GM23248 (cell line): ENCODE results near the gene SPAG7. TPM values are rescaled to one million over a fixed set of nuclear protein-coding genes. Genes with fewer than 3 reads are reported as not detected.
"Not testable (repeated sequence)": the region's sequence is repeated elsewhere in the genome, so short reads cannot be mapped to it uniquely, and the experiment has no call there.

Experiments used
- DNase-seq: peaks from one replicate; pipeline ENCODE4 v3.0.0-alpha.2; 2015
- H2AFZ ChIP-seq: fragments of 200-600 bp; sonication (generic); 2 replicates; pipeline ENCODE4 v1.6.1; 2016; ENCODE audit warnings: antibody characterized with exemption
- H3F3A ChIP-seq: fragments of 200-600 bp; sonication (generic); 2 replicates; pipeline ENCODE4 v1.6.1; 2016; ENCODE audit warnings: mild to moderate bottlenecking, antibody characterized with exemption, mixed run types; ENCODE audit not compliant: insufficient read depth
- H3K27ac ChIP-seq: fragments of 200-600 bp; sonication (generic); 2 replicates; pipeline ENCODE4 v1.5.1; 2016; ENCODE audit warnings: mild to moderate bottlenecking
- H3K27me3 ChIP-seq: fragments of 200-600 bp; sonication (generic); replicated peaks from 2 replicates; pipeline ENCODE4 v1.6.1; 2016; ENCODE audit warnings: mild to moderate bottlenecking; ENCODE audit not compliant: insufficient read depth
- H3K36me3 ChIP-seq: fragments of 200-600 bp; sonication (generic); 2 replicates; pipeline ENCODE4 v1.6.1; 2016; ENCODE audit warnings: low read depth, mild to moderate bottlenecking
- H3K4me1 ChIP-seq: fragments of 200-600 bp; sonication (generic); 2 replicates; pipeline ENCODE4 v1.6.1; 2016; ENCODE audit warnings: mild to moderate bottlenecking; ENCODE audit not compliant: insufficient read depth
- H3K4me2 ChIP-seq: fragments of 200-600 bp; sonication (generic); one replicate; pipeline ENCODE4 v1.6.1; 2016; ENCODE audit warnings: mild to moderate bottlenecking; ENCODE audit not compliant: unreplicated experiment
- H3K4me3 ChIP-seq: fragments of 200-600 bp; sonication (generic); 2 replicates; pipeline ENCODE4 v1.5.1; 2016; ENCODE audit warnings: mild to moderate bottlenecking
- H3K79me2 ChIP-seq: fragments of 200-600 bp; sonication (generic); 2 replicates; pipeline ENCODE4 v1.6.1; 2016; ENCODE audit warnings: mild to moderate bottlenecking; ENCODE audit not compliant: insufficient read depth
- H3K9ac ChIP-seq: fragments of 200-600 bp; sonication (generic); 2 replicates; pipeline ENCODE4 v1.6.1; 2016; ENCODE audit warnings: mild to moderate bottlenecking
- H3K9me2 ChIP-seq: fragments of 200-600 bp; sonication (generic); 2 replicates; pipeline ENCODE4 v1.6.1; 2016; ENCODE audit warnings: mixed run types, mild to moderate bottlenecking, moderate library complexity; ENCODE audit not compliant: insufficient read depth
- H3K9me3 ChIP-seq: fragments of 200-600 bp; sonication (generic); one replicate; pipeline ENCODE4 v1.6.1; 2017; ENCODE audit warnings: low read depth
- H4K20me1 ChIP-seq: fragments of 200-600 bp; sonication (generic); 2 replicates; pipeline ENCODE4 v1.6.0; 2016; ENCODE audit not compliant: insufficient read depth
- EZH2 ChIP-seq: fragments of 200-600 bp; sonication (generic); IDR thresholded peaks from 2 replicates; pipeline ENCODE4 v1.6.1; 2018; ENCODE audit warnings: antibody characterized with exemption, mild to moderate bottlenecking; ENCODE audit not compliant: insufficient read depth, poor library complexity, severe bottlenecking
- EZH2phosphoT487 ChIP-seq: fragments of 200-600 bp; sonication (generic); IDR thresholded peaks from 2 replicates; pipeline ENCODE4 v1.6.1; 2018; ENCODE audit warnings: antibody characterized with exemption, moderate library complexity, mild to moderate bottlenecking, low read depth; ENCODE audit not compliant: insufficient read depth
- WGBS, 2 experiments: methylation state at CpG; one replicate each; pipeline ENCODE4 v1.1.6; 2015 to 2017; ENCODE audit warnings: low lambda C conversion rate in 2 of 2, low coverage in 1 of 2; ENCODE audit errors: missing lambda C conversion rate in 2 of 2; 5-methylcytosine and 5-hydroxymethylcytosine counted together
- in situ Hi-C: fragments of 300-500 bp; cut with MboI; formaldehyde crosslinking; loops from 2 replicates; pipeline ENCODE4 v1.15.0; 2020
- polyA plus RNA-seq: library from polyadenylated mRNA; unstranded; fragments of >200 nt; fragmentation: Nextera tagmentation; extraction: Ambion mirVana; gene quantifications from 2 replicates; pipeline ENCODE4 v1.2.1, GENCODE V29; 2016
- total RNA-seq: library from RNA; depleted of rRNA; stranded (reverse); fragments of >200 nt; shearing (Covaris generic); gene quantifications from 2 replicates; pipeline ENCODE4 v1.2.3, GENCODE V29; 2014

Gene SPAG7
- total and polyA plus RNA-seq, 2 experiments from 2014 or later = 39.1 to 97.7 TPM

DNA sequence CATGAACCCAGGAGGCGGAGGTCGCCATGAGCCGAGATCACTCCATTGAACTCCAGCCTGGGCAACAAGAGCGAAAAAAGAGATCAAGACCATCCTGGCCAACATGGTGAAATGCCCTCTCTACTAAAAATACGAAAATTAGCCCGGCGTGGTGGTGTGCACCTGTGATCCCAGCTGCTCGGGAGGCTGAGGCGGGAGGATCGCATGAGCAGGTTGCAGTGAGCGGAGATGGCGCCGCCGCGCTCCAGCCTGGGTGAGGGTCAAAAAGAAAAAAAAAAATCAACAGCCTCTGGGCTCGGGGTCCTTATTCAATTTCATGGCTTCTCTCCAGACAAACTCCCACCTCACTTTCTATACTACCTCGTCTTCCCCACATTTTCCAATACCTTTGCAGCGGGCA, 38.7 kb downstream of the SPAG7 start:
- Histone ChIP-seq H3K4me2 (no peak overlapping the region), H3K79me2 (no peaks in the 10 kb centered on the region), H3K36me3 (no peaks in the 10 kb centered on the region), H3F3A (no peaks in the 10 kb centered on the region), H3K9me2 (no peaks in the 10 kb centered on the region), H4K20me1 (no peaks in the 10 kb centered on the region), H2AFZ (no peak overlapping the region), H3K27me3 (no peaks in the 10 kb centered on the region), H3K9me3 (no peaks in the 10 kb centered on the region), H3K4me3 (no peak overlapping the region), H3K27ac (no peak overlapping the region), H3K9ac (no peak overlapping the region), H3K4me1 (no peaks in the 10 kb centered on the region)
- 96 to 98% methylated on average over 18 of the region's 18 CpGs for WGBS, 2 experiments
- no peak for TF ChIP-seq EZH2phosphoT487
- no peak for TF ChIP-seq EZH2
- no peak for DNase-seq
- in situ Hi-C loops = no loop called here

DNA sequence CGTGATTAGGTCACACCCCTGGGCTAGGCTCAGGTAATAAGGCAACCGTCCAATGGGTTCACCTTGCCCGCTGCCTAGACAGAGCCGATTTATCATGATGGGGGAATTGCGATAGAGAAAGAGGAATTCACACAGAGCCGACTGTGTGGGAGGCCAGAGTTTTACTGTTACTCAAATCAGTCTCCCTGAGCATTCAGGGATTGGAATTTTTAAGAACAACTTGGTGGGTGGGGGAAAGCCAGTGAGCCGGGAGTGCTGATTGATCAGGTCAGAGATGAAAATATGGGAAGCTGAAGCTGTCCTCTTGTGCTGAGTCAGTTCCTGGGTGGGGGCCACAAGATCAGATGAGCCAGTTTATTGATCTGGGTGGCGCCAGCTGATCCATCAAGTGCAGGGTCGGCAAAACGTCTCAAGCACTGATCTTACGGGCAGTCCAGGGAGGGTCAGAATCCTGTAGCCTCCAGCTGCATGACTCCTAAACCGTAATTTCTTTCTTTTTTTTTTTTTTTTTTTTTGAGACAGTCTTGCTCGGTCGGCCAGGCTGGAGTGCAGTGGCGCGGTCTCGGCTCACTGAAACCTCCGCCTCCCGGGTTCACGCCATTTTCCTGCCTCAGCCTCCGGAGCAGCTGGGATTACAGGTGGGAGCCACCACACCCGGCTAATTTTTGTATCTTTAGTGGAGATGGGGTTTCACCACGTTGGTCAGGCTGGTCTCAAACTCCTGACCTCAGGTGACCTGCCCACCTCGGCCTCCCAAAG, 40.9 kb downstream of the SPAG7 start:
- H2AFZ ChIP-seq, H3F3A ChIP-seq, H3K4me2 ChIP-seq, H3K4me3 ChIP-seq, H3K9me3 ChIP-seq, H3K9me2 ChIP-seq, H3K27ac ChIP-seq, DNase-seq, H3K79me2 ChIP-seq, H3K27me3 ChIP-seq, H3K36me3 ChIP-seq, H4K20me1 ChIP-seq, H3K4me1 ChIP-seq, H3K9ac ChIP-seq, in situ Hi-C loops: not testable (repeated sequence)
- 88 to 91% methylated on average over 14 to 24 of the region's 24 CpGs for WGBS, 2 experiments

DNA sequence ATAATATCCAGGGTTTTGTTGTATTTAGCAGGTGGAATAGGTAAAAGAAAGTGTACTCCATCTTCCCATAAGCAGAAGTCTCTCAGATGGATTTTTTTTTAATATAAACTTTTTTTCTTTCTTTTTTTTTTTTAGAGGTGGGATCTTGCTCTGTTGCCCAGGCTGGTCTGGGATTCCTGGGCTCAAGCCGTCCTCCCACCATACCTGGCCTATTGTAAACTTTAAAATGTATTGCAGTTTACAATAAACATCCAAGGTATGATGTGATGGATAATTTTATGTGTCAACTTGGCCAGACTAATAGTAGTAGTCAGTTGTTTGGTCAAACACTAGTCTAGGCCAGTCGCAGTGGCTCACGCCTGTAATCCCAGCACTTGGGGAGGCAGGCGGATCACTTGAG, 46.3 kb downstream of the SPAG7 start:
- H3K9ac ChIP-seq = no peak overlapping the region
- H2AFZ ChIP-seq = no peak overlapping the region
- TF ChIP-seq EZH2 (no peak), EZH2phosphoT487 (no peak)
- H3K9me2 ChIP-seq = no peaks in the 10 kb centered on the region
- no peaks in the 10 kb centered on the region for H4K20me1 ChIP-seq
- in situ Hi-C loops = no loop called here
- peaks cover 14% of the 10 kb centered on the region for H3K4me1 ChIP-seq
- no peaks in the 10 kb centered on the region for H3K36me3 ChIP-seq
- H3F3A ChIP-seq = 0 out of 2 replicates have a peak, but pooled peaks cover 7% of the 10 kb centered on the region
- H3K4me3 ChIP-seq = no peak overlapping the region
- no peak overlapping the region for H3K27ac ChIP-seq
- no peaks in the 10 kb centered on the region for H3K79me2 ChIP-seq
- DNase-seq = no peak
- 72 to 81% methylated on average over 4 of the region's 4 CpGs for WGBS, 2 experiments
- H3K4me2 ChIP-seq = no peak overlapping the region
- no peaks in the 10 kb centered on the region for H3K27me3 ChIP-seq
- no peaks in the 10 kb centered on the region for H3K9me3 ChIP-seq

DNA sequence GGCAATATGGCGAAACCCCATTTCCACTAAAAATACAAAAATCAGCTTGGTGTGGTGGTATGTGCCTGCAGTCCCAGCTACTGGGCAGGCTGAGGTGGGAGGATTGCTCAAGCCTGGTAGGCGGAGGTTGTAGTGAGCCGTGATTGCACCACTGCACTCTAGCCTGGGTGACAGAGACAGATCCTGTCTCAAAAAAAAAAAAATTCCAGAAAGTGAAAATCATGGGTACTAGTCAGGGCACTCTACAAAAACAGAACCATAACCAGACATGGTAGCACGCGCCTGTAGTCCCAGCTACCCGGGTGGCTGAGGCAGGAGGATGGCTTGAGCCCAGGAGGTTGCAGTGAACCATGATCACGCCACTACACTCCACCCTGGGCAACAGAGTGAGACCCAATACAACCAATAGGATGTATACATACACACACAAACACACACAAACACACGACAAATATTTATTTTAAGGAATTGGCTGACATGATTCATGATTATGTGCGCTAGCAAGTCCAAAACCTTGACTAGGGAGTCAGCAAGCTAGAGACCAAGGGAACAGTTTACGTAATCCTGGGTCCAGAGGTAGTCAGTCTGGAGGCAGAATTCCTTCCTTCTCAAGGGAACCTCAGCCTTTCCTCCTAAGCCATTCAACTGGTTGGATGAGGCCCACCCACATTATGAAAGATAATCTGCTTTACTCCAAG, 47.1 kb downstream of the SPAG7 start:
- H4K20me1 ChIP-seq = no peaks in the 10 kb centered on the region
- peak overlapping the region; percentile 23; the same call in 1 of the 2 replicates for H3K27ac ChIP-seq
- no peak overlapping the region for H3K9ac ChIP-seq
- 80 to 85% methylated on average over 10 of the region's 10 CpGs for WGBS, 2 experiments
- H3K4me2 ChIP-seq = peak overlapping the region; percentile 5
- no peaks in the 10 kb centered on the region for H3K27me3 ChIP-seq
- in situ Hi-C loops = no loop called here
- H3K79me2 ChIP-seq = no peaks in the 10 kb centered on the region
- no peak for TF ChIP-seq EZH2phosphoT487
- no peak for TF ChIP-seq EZH2
- peaks cover 14% of the 10 kb centered on the region for H3K4me1 ChIP-seq
- no peak overlapping the region for H3K4me3 ChIP-seq
- no peaks in the 10 kb centered on the region for H3K9me3 ChIP-seq
- DNase-seq = peak; percentile 65
- no peaks in the 10 kb centered on the region for H3K9me2 ChIP-seq
- H3K36me3 ChIP-seq = no peaks in the 10 kb centered on the region
- H3F3A ChIP-seq = 0 out of 2 replicates have a peak, but pooled peaks cover 7% of the 10 kb centered on the region
- H2AFZ ChIP-seq = no peak overlapping the region
